Neural cell (in vitro differentiated cells): ENCODE measurements around the gene RGS12.

Experiments
- EP300 ChIP-seq: fragments of 450-650 bp; conservative IDR thresholded peaks from 2 replicates; pipeline ENCODE4 v1.6.1; 2014; ENCODE audit warnings: antibody characterized with exemption, mild to moderate bottlenecking, moderate library complexity; ENCODE audit not compliant: poor library complexity, severe bottlenecking
- MXI1 ChIP-seq: fragments of 450-650 bp; conservative IDR thresholded peaks from 2 replicates; pipeline ENCODE4 v1.6.1; 2014; ENCODE audit warnings: antibody characterized with exemption, mild to moderate bottlenecking; ENCODE audit not compliant: poor library complexity, severe bottlenecking
- RAD21 ChIP-seq: fragments of 450-650 bp; conservative IDR thresholded peaks from 2 replicates; pipeline ENCODE4 v1.6.1; 2014; ENCODE audit warnings: antibody characterized with exemption, mild to moderate bottlenecking, moderate library complexity
- SMC3 ChIP-seq: fragments of 450-650 bp; conservative IDR thresholded peaks from 2 replicates; pipeline ENCODE4 v1.6.1; 2014; ENCODE audit warnings: antibody characterized with exemption, mild to moderate bottlenecking, moderate library complexity; ENCODE audit not compliant: poor library complexity
- TF ChIP-seq, protein P1 (sequence below): fragments of 450-650 bp; IDR thresholded peaks from 2 replicates; pipeline ENCODE4 v1.5.1; 2014; ENCODE audit warnings: antibody characterized with exemption, mild to moderate bottlenecking, moderate library complexity; ENCODE audit not compliant: poor library complexity, severe bottlenecking
- TF ChIP-seq, protein P2 (sequence below): IDR thresholded peaks from 2 replicates; pipeline ENCODE4 v1.6.1; 2012; ENCODE audit warnings: borderline replicate concordance

- TF ChIP-seq MXI1 (no peak), SMC3 (no peak), EP300 (no peak), RAD21 (no peak)
- TF ChIP-seq, protein P1, sequence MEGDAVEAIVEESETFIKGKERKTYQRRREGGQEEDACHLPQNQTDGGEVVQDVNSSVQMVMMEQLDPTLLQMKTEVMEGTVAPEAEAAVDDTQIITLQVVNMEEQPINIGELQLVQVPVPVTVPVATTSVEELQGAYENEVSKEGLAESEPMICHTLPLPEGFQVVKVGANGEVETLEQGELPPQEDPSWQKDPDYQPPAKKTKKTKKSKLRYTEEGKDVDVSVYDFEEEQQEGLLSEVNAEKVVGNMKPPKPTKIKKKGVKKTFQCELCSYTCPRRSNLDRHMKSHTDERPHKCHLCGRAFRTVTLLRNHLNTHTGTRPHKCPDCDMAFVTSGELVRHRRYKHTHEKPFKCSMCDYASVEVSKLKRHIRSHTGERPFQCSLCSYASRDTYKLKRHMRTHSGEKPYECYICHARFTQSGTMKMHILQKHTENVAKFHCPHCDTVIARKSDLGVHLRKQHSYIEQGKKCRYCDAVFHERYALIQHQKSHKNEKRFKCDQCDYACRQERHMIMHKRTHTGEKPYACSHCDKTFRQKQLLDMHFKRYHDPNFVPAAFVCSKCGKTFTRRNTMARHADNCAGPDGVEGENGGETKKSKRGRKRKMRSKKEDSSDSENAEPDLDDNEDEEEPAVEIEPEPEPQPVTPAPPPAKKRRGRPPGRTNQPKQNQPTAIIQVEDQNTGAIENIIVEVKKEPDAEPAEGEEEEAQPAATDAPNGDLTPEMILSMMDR, result no peak
- TF ChIP-seq, protein P2, sequence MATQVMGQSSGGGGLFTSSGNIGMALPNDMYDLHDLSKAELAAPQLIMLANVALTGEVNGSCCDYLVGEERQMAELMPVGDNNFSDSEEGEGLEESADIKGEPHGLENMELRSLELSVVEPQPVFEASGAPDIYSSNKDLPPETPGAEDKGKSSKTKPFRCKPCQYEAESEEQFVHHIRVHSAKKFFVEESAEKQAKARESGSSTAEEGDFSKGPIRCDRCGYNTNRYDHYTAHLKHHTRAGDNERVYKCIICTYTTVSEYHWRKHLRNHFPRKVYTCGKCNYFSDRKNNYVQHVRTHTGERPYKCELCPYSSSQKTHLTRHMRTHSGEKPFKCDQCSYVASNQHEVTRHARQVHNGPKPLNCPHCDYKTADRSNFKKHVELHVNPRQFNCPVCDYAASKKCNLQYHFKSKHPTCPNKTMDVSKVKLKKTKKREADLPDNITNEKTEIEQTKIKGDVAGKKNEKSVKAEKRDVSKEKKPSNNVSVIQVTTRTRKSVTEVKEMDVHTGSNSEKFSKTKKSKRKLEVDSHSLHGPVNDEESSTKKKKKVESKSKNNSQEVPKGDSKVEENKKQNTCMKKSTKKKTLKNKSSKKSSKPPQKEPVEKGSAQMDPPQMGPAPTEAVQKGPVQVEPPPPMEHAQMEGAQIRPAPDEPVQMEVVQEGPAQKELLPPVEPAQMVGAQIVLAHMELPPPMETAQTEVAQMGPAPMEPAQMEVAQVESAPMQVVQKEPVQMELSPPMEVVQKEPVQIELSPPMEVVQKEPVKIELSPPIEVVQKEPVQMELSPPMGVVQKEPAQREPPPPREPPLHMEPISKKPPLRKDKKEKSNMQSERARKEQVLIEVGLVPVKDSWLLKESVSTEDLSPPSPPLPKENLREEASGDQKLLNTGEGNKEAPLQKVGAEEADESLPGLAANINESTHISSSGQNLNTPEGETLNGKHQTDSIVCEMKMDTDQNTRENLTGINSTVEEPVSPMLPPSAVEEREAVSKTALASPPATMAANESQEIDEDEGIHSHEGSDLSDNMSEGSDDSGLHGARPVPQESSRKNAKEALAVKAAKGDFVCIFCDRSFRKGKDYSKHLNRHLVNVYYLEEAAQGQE, result no peak
Observed at GRCh38 chr4:3295837-3296624, 3.2 kb downstream of the RGS12 start.
